ENCODE measurements around the gene CCDC183. TPM values are rescaled to one million over a fixed set of nuclear protein-coding genes. Genes with fewer than 3 reads are reported as not detected.

The CCDC183 gene
- total and polyA plus RNA-seq, 2 of the 4 experiments (the other 2 are of a cell fraction) = under 0.01 to 0.29 TPM

DNA sequence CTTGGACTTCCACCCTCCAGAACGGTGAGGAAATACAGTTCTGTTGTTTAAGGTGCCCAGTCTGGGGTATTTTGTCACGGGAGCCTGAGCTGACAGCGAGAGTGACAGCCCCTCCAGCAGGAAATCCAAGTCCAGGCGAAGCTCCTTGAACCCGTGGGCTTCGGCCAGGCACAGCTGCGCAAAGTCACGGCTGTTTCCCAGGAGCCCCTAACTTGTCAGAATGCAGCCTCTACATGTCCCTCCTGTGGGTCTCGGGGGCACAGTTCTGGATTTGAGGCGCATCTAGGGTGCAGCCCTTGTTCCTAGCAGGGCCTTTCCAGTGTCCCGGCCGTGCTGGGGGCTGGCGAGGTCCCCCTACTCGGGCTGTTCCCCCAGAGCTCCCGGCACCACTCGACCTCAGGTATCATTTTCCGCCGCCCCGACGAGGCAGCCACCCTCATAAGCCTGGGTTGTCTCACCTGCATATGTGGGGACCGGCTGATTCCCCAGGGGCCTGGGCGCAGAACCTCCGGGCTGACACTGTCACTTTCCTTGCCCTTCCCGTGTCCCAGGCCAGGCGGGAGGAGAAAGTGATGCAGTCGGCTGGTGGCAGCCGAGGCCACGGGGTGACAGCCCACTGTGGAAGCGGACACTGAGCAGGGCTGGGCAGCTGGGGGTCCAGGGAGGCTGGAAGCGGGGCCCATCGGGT is 42.6 kb upstream of the CCDC183 start:
- H2BK15ac ChIP-seq (ENCODE audit: low read depth, low read length) = no peak overlapping the region
- no peak overlapping the region for H2BK5ac ChIP-seq (ENCODE audit: low read depth, low read length, poor library complexity, severe bottlenecking)
- WGBS, 2 experiments (ENCODE audit: extremely low coverage in 2 of 2, insufficient read length in 1 of 2) = 72% methylated on average over 23 of the region's 31 CpGs; no CpG with 5 or more reads in 1 of the 2 experiments
- H2AFZ ChIP-seq (replicated peaks; ENCODE audit: low read length, poor library complexity) = no peak overlapping the region
- no peak overlapping the region for H4K5ac ChIP-seq (ENCODE audit: low read depth, low read length)
- peaks cover 16% of the 10 kb centered on the region for H3K9me3 ChIP-seq (ENCODE audit: control insufficient read depth, insufficient read depth, low read length)
- no peaks in the 10 kb centered on the region for H3K36me3 ChIP-seq (ENCODE audit: control insufficient read depth, insufficient read depth, low read length)
- no peak overlapping the region for H3K14ac ChIP-seq (replicated peaks; ENCODE audit: low read depth, low read length)
- no peaks in the 10 kb centered on the region for H3K4me1 ChIP-seq (ENCODE audit: control insufficient read depth, insufficient read depth, low read length)
- no TSS peak for BruUV-seq (replicated peaks)
- no peak for DNase-seq
- H3K56ac ChIP-seq (ENCODE audit: extremely low read depth, insufficient read depth, low read length) = no peak overlapping the region
- H3K9ac ChIP-seq (ENCODE audit: low read depth, low read length) = no peak overlapping the region
- intact Hi-C loops (cut with micrococcal nuclease) (no loop called here), in situ Hi-C loops (cut with MboI; ENCODE audit: low sequenced_read_pairs) (no loop called here), dilution Hi-C loops (cut with HindIII; ENCODE audit: low sequenced_read_pairs, unreplicated experiment) (no loop called here)
- no peak for TF ChIP-seq NFE2L2 (IDR thresholded peaks at IDR 0.05; ENCODE audit: low read depth, low read length)
- TF ChIP-seq CHD1 (IDR thresholded peaks at IDR 0.05; ENCODE audit: low read depth, low read length) = no peak
- TF ChIP-seq RFX5 (IDR thresholded peaks at IDR 0.05; ENCODE audit: low read depth, low read length) = no peak
- TF ChIP-seq, protein P1, sequence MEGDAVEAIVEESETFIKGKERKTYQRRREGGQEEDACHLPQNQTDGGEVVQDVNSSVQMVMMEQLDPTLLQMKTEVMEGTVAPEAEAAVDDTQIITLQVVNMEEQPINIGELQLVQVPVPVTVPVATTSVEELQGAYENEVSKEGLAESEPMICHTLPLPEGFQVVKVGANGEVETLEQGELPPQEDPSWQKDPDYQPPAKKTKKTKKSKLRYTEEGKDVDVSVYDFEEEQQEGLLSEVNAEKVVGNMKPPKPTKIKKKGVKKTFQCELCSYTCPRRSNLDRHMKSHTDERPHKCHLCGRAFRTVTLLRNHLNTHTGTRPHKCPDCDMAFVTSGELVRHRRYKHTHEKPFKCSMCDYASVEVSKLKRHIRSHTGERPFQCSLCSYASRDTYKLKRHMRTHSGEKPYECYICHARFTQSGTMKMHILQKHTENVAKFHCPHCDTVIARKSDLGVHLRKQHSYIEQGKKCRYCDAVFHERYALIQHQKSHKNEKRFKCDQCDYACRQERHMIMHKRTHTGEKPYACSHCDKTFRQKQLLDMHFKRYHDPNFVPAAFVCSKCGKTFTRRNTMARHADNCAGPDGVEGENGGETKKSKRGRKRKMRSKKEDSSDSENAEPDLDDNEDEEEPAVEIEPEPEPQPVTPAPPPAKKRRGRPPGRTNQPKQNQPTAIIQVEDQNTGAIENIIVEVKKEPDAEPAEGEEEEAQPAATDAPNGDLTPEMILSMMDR (conservative IDR thresholded peaks at IDR 0.05; ENCODE audit: low read depth, low read length) = no peak
- no peak for TF ChIP-seq MXI1 (IDR thresholded peaks at IDR 0.05; ENCODE audit: borderline replicate concordance, low read depth, low read length)
- TF ChIP-seq MAZ (IDR thresholded peaks at IDR 0.05; ENCODE audit: borderline replicate concordance, low read depth, low read length) = no peak
- no peak for TF ChIP-seq RAD21 (IDR thresholded peaks at IDR 0.05; ENCODE audit: low read length)
- TF ChIP-seq BHLHE40 (IDR thresholded peaks at IDR 0.05; ENCODE audit: low read depth, low read length) = no peak
- TF ChIP-seq RCOR1 (IDR thresholded peaks at IDR 0.05; ENCODE audit: insufficient replicate concordance, low read length) = no peak
- TF ChIP-seq FOS (IDR thresholded peaks at IDR 0.05; ENCODE audit: low read depth, low read length) = no peak
- TF ChIP-seq, protein P2, sequence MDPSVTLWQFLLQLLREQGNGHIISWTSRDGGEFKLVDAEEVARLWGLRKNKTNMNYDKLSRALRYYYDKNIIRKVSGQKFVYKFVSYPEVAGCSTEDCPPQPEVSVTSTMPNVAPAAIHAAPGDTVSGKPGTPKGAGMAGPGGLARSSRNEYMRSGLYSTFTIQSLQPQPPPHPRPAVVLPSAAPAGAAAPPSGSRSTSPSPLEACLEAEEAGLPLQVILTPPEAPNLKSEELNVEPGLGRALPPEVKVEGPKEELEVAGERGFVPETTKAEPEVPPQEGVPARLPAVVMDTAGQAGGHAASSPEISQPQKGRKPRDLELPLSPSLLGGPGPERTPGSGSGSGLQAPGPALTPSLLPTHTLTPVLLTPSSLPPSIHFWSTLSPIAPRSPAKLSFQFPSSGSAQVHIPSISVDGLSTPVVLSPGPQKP (IDR thresholded peaks at IDR 0.05; ENCODE audit: borderline replicate concordance, low read depth, low read length) = no peak
- no peak overlapping the region for H3K4me2 ChIP-seq (ENCODE audit: low read depth, low read length)
- H4K20me1 ChIP-seq (ENCODE audit: insufficient read depth, low read length) = no peaks in the 10 kb centered on the region
- H3K9me1 ChIP-seq (ENCODE audit: insufficient read depth, low read length) = no peaks in the 10 kb centered on the region
- H2AK5ac ChIP-seq (ENCODE audit: low read depth, low read length) = no peak overlapping the region
- no peaks in the 10 kb centered on the region for H3K79me1 ChIP-seq (ENCODE audit: low read depth in 1 of 2, low read length in 2 of 2)
- no peak overlapping the region for H3K18ac ChIP-seq (ENCODE audit: low read depth, low read length)
- no peak overlapping the region for H3K23ac ChIP-seq (ENCODE audit: low read depth, low read length)
- no peak overlapping the region for H2BK120ac ChIP-seq (ENCODE audit: low read depth, low read length)
- ChIA-PET CTCF (no interaction called here), POLR2A (ENCODE audit: unreplicated experiment) (no interaction called here)
- H3K27me3 ChIP-seq (ENCODE audit: control insufficient read depth, insufficient read depth, low read length) = peaks cover 8% of the 10 kb centered on the region
- H3K27ac ChIP-seq (ENCODE audit: insufficient read depth, low read length) = no peak overlapping the region
- no peak overlapping the region for H4K91ac ChIP-seq (ENCODE audit: insufficient read depth, low read depth, low read length)
- H2AK9ac ChIP-seq (replicated peaks; ENCODE audit: low read depth, low read length, poor library complexity) = no peak overlapping the region
- no peak for ATAC-seq (ENCODE audit: low read depth)
- no peak overlapping the region for H2BK20ac ChIP-seq (ENCODE audit: low read depth, low read length)
- H3K4ac ChIP-seq (ENCODE audit: low read depth, low read length) = no peak overlapping the region
- H3K4me3 ChIP-seq (ENCODE audit: insufficient read depth, low read depth, low read length) = no peak overlapping the region
- H4K8ac ChIP-seq (ENCODE audit: low read depth in 2 of 2, low read length in 2 of 2) = no peak overlapping the region
